Thyroid gland (tissue), 4 donors: Measurements from ENCODE around the gene SYT4.

ENCODE experiments used
- CTCF ChIP-seq, 6 experiments: fragments of 200-600 bp in 3 of 6; fragments of 450-650 bp in 3 of 6; sonication (generic) in 3 of 6; IDR thresholded peaks; one replicate each; pipeline ENCODE4 v1.5.1; 2016 to 2019; ENCODE audit warnings: antibody characterized with exemption in 6 of 6, mild to moderate bottlenecking in 2 of 6, inconsistent platforms in 1 of 6, moderate library complexity in 1 of 6
- POLR2A ChIP-seq, 2 donors: fragments of 450-650 bp; IDR thresholded peaks; one replicate each; pipeline ENCODE4 v1.6.1; 2017; ENCODE audit warnings: antibody characterized with exemption in 2 of 2, mild to moderate bottlenecking in 2 of 2, moderate library complexity in 1 of 2

GRCh38 chr18:43283299-43283698, 6.0 kb upstream of the SYT4 start:
- no peak for TF ChIP-seq CTCF (IDR thresholded peaks at IDR 0.05)
- TF ChIP-seq POLR2A (IDR thresholded peaks at IDR 0.05) = no peak
